H1 (cell line): ENCODE results near the gene IMPDH1. TPM values are rescaled to one million over a fixed set of nuclear protein-coding genes. Genes with fewer than 3 reads are reported as not detected.

Experiments
- CTCF ChIA-PET: fragments of 300-600 bp; sonication (Branson Sonifier 250); formaldehyde crosslinking; loops from one replicate; lab custom pipeline; 2021; ENCODE audit not compliant: partially characterized antibody; lab: Charles Lee
- POLR2A ChIA-PET: fragments of 300-600 bp; sonication (Branson Sonifier 250); formaldehyde crosslinking; loops from one replicate; lab custom pipeline; 2021; ENCODE audit warnings: inconsistent platforms; ENCODE audit not compliant: partially characterized antibody; lab: Charles Lee
- DNase-seq, 2 experiments: peaks; one replicate each; pipeline versions ENCODE4 v3.0.0 to v3.0.0-alpha.2; 2010 to 2022; ENCODE audit warnings: low spot score in 2 of 2, low read depth in 1 of 2, mixed read lengths in 1 of 2
- FAIRE-seq: peaks from 2 replicates; lab custom pipeline; 2011; peaks lifted over from hg19 to GRCh38; lab: Jason Lieb, UNC
- H2AFZ ChIP-seq: 2 replicates; pipeline ENCODE4 v1.8.1; 2012; ENCODE audit warnings: low read length, inconsistent platforms
- H2AK5ac ChIP-seq: 2 replicates; pipeline ENCODE4 v1.6.1; 2013; ENCODE audit warnings: low read depth, low read length
- H2BK120ac ChIP-seq: replicated peaks from 2 replicates; pipeline ENCODE3; 2013; ENCODE audit warnings: low read depth, low read length, inconsistent platforms
- H2BK12ac ChIP-seq: 2 replicates; pipeline ENCODE4 v1.6.1; 2013; ENCODE audit warnings: low read depth, low read length
- H2BK15ac ChIP-seq: 2 replicates; pipeline ENCODE4 v1.6.1; 2013; ENCODE audit warnings: low read length
- H2BK20ac ChIP-seq: 2 replicates; pipeline ENCODE4 v1.6.1; 2013; ENCODE audit warnings: low read length
- H2BK5ac ChIP-seq: 2 replicates; pipeline ENCODE4 v1.6.1; 2013; ENCODE audit warnings: low read depth, low read length
- H3K14ac ChIP-seq: 2 replicates; pipeline ENCODE4 v1.6.1; 2013; ENCODE audit warnings: inconsistent platforms; ENCODE audit not compliant: insufficient read length
- H3K18ac ChIP-seq: 2 replicates; pipeline ENCODE4 v1.6.1; 2013; ENCODE audit warnings: low read length; ENCODE audit errors: extremely low read depth
- H3K23ac ChIP-seq: 2 replicates; pipeline ENCODE4 v1.6.1; 2013; ENCODE audit warnings: inconsistent platforms; ENCODE audit not compliant: insufficient read length
- H3K23me2 ChIP-seq: 2 replicates; pipeline ENCODE4 v1.6.1; 2013; ENCODE audit warnings: low read depth, low read length
- H3K27ac ChIP-seq: 2 replicates; pipeline ENCODE4 v1.6.1; 2011; ENCODE audit warnings: low read depth, low read length, inconsistent platforms
- H3K27me3 ChIP-seq, 4 experiments: replicated peaks in 1 of 4; 1 replicate in 1 of 4; 2 replicates in 3 of 4; pipeline versions ENCODE4 v1.6.1 to v1.8.1; 2011 to 2013; ENCODE audit warnings: low read length in 3 of 4, mild to moderate bottlenecking in 3 of 4, inconsistent platforms in 2 of 4, mixed read lengths in 2 of 4, moderate library complexity in 1 of 4; ENCODE audit not compliant: control insufficient read depth in 3 of 4, insufficient read depth in 3 of 4; ENCODE audit errors: extremely low read depth in 1 of 4
- H3K36me3 ChIP-seq, 4 experiments: 2 replicates each; pipeline versions ENCODE4 v1.6.1 to v1.8.1; 2011 to 2013; ENCODE audit warnings: mild to moderate bottlenecking in 4 of 4, low read length in 3 of 4, moderate library complexity in 2 of 4, control low read depth in 1 of 4, inconsistent platforms in 1 of 4; ENCODE audit not compliant: insufficient read depth in 4 of 4, control insufficient read depth in 2 of 4
- H3K4ac ChIP-seq: replicated peaks from 2 replicates; pipeline ENCODE3; 2013; ENCODE audit warnings: low read length, low read depth, mixed read lengths, inconsistent platforms; ENCODE audit not compliant: insufficient read length
- H3K4me1 ChIP-seq, 4 experiments: replicated peaks in 1 of 4; 1 replicate in 1 of 4; 2 replicates in 3 of 4; pipeline versions ENCODE4 v1.6.1 to v1.8.1; 2011 to 2013; ENCODE audit warnings: low read length in 3 of 4, inconsistent platforms in 2 of 4, mixed read lengths in 1 of 4; ENCODE audit not compliant: insufficient read depth in 4 of 4, control insufficient read depth in 3 of 4
- H3K4me2 ChIP-seq, 2 experiments: 2 replicates each; pipeline versions ENCODE4 v1.6.1 to v1.8.1; 2011 to 2013; ENCODE audit warnings: low read depth in 2 of 2, low read length in 2 of 2, control low read depth in 1 of 2, inconsistent platforms in 1 of 2, mild to moderate bottlenecking in 1 of 2; ENCODE audit not compliant: insufficient read depth in 1 of 2
- H3K4me3 ChIP-seq, 4 experiments: fragments of 200-600, 300-600 bp in 1 of 4; sonication (generic), shearing (Covaris generic), sonication (Bioruptor Twin) in 1 of 4; 2 replicates each; pipeline versions ENCODE4 v1.5.1 to v1.8.1; 2011 to 2016; ENCODE audit warnings: low read length in 4 of 4, low read depth in 3 of 4, control low read depth in 2 of 4, inconsistent platforms in 2 of 4, mild to moderate bottlenecking in 2 of 4, mixed read lengths in 1 of 4, moderate library complexity in 1 of 4; ENCODE audit not compliant: insufficient read depth in 2 of 4; ENCODE audit errors: extremely low read depth in 1 of 4
- H3K56ac ChIP-seq: replicated peaks from 2 replicates; pipeline ENCODE3; 2013; ENCODE audit warnings: low read depth, mild to moderate bottlenecking, mixed read lengths, low read length, inconsistent platforms; ENCODE audit not compliant: insufficient read length
- H3K79me1 ChIP-seq: 2 replicates; pipeline ENCODE4 v1.6.1; 2013; ENCODE audit warnings: low read depth, low read length, control low read depth
- H3K79me2 ChIP-seq, 2 experiments: 2 replicates each; pipeline versions ENCODE4 v1.6.1 to v1.8.1; 2012 to 2013; ENCODE audit warnings: low read length in 2 of 2, mild to moderate bottlenecking in 2 of 2, inconsistent platforms in 1 of 2; ENCODE audit not compliant: insufficient read depth in 2 of 2, control insufficient read depth in 1 of 2
- H3K9ac ChIP-seq, 4 experiments: replicated peaks in 1 of 4; 1 replicate in 1 of 4; 2 replicates in 3 of 4; pipeline versions ENCODE4 v1.6.1 to v1.8.1; 2011 to 2013; ENCODE audit warnings: low read depth in 3 of 4, low read length in 3 of 4, control low read depth in 2 of 4, mild to moderate bottlenecking in 2 of 4, moderate library complexity in 2 of 4, inconsistent platforms in 1 of 4; ENCODE audit errors: extremely low read depth in 1 of 4
- H3K9me3 ChIP-seq, 2 experiments: 2 replicates each; pipeline versions ENCODE4 v1.6.1 to v1.8.1; 2012 to 2013; ENCODE audit warnings: mild to moderate bottlenecking in 2 of 2, moderate library complexity in 2 of 2, control low read depth in 1 of 2, inconsistent platforms in 1 of 2, low read depth in 1 of 2, low read length in 1 of 2, mixed read lengths in 1 of 2; ENCODE audit not compliant: insufficient read depth in 2 of 2
- H4K20me1 ChIP-seq, 2 experiments: replicated peaks in 1 of 2; 2 replicates each; pipeline versions ENCODE3 to v1.8.1; 2011 to 2013; ENCODE audit warnings: inconsistent platforms in 2 of 2, low read length in 2 of 2, mild to moderate bottlenecking in 1 of 2; ENCODE audit not compliant: insufficient read depth in 2 of 2, control insufficient read depth in 1 of 2
- H4K5ac ChIP-seq: 2 replicates; pipeline ENCODE4 v1.6.1; 2013; ENCODE audit warnings: low read length, low read depth, mixed read lengths, inconsistent platforms; ENCODE audit not compliant: insufficient read length
- H4K8ac ChIP-seq: 2 replicates; pipeline ENCODE4 v1.8.0; 2013; ENCODE audit warnings: mild to moderate bottlenecking, moderate library complexity, low read length, inconsistent platforms; ENCODE audit not compliant: insufficient read depth; ENCODE audit errors: extremely low read depth
- H4K91ac ChIP-seq: replicated peaks from 2 replicates; pipeline ENCODE3; 2013; ENCODE audit warnings: low read length, mixed read lengths, inconsistent platforms; ENCODE audit not compliant: insufficient read length
- ATF2 ChIP-seq: IDR thresholded peaks from 2 replicates; pipeline ENCODE4 v1.6.1; 2012; ENCODE audit warnings: low read length, inconsistent platforms
- CHD1 ChIP-seq: IDR thresholded peaks from 2 replicates; pipeline ENCODE4 v1.6.1; 2012; ENCODE audit warnings: low read depth, low read length, improper control_type of control experiment
- CHD2 ChIP-seq: IDR thresholded peaks from 2 replicates; pipeline ENCODE4 v1.6.1; 2012; ENCODE audit warnings: low read length, improper control_type of control experiment
- EP300 ChIP-seq, 2 experiments: IDR thresholded peaks; 1 replicate in 1 of 2; 2 replicates in 1 of 2; pipeline ENCODE4 v1.6.1; 2011 to 2012; ENCODE audit warnings: low read depth in 2 of 2, low read length in 2 of 2, mild to moderate bottlenecking in 2 of 2, borderline replicate concordance in 1 of 2, inconsistent platforms in 1 of 2, moderate library complexity in 1 of 2
- GTF2F1 ChIP-seq: IDR thresholded peaks from 2 replicates; pipeline ENCODE4 v1.6.1; 2012; ENCODE audit warnings: low read depth, low read length, improper control_type of control experiment, borderline replicate concordance
- JUN ChIP-seq: IDR thresholded peaks from 2 replicates; pipeline ENCODE4 v1.6.1; 2011; ENCODE audit warnings: low read depth, mild to moderate bottlenecking, improper control_type of control experiment, low read length
- KDM4A ChIP-seq: IDR thresholded peaks from one replicate; pipeline ENCODE4 v1.7.1; 2012; ENCODE audit warnings: low read depth, mild to moderate bottlenecking, moderate library complexity, low read length, inconsistent platforms; ENCODE audit not compliant: severe bottlenecking
- POU5F1 ChIP-seq: IDR thresholded peaks from 2 replicates; pipeline ENCODE4 v1.6.1; 2011; ENCODE audit warnings: low read depth, mild to moderate bottlenecking, low read length, moderate library complexity
- RFX5 ChIP-seq: IDR thresholded peaks from 2 replicates; pipeline ENCODE4 v1.6.1; 2011; ENCODE audit warnings: low read depth, low read length, improper control_type of control experiment, borderline replicate concordance
- SP2 ChIP-seq: IDR thresholded peaks from 2 replicates; pipeline ENCODE4 v1.6.1; 2012; ENCODE audit warnings: mild to moderate bottlenecking, low read length, inconsistent platforms
- TAF1 ChIP-seq: IDR thresholded peaks from 2 replicates; pipeline ENCODE4 v1.6.1; 2011; ENCODE audit warnings: mild to moderate bottlenecking, low read depth, low read length
- TCF12 ChIP-seq: IDR thresholded peaks from 2 replicates; pipeline ENCODE4 v1.6.1; 2011; ENCODE audit warnings: low read depth, mild to moderate bottlenecking, low read length
- WGBS, 2 experiments: shearing (Covaris generic) in 1 of 2; methylation state at CpG; one replicate each; pipeline versions ENCODE4 v1.1.6 to v1.1.7; 2013 to 2015; ENCODE audit warnings: low lambda C conversion rate in 2 of 2, mixed read lengths in 2 of 2, inconsistent platforms in 1 of 2, low coverage in 1 of 2, missing lambda C conversion rate in 1 of 2; ENCODE audit not compliant: insufficient replicate concordance in 2 of 2, insufficient coverage in 1 of 2, insufficient read length in 1 of 2; ENCODE audit errors: extremely low coverage in 1 of 2, missing lambda C conversion rate in 1 of 2; 5-methylcytosine and 5-hydroxymethylcytosine counted together
- polyA plus RNA-seq, 7 experiments: library from polyadenylated mRNA; depleted of rRNA in 3 of 7; stranded (reverse) in 5 of 7; unstranded in 2 of 7; fragments of >200 nt in 5 of 7; fragments of 200-250 nt in 2 of 7; gene quantifications; 1 replicate in 5 of 7; 2 replicates in 1 of 7; 4 replicates in 1 of 7; pipeline versions ENCODE4 v1.2.1 to v1.2.3, GENCODE V29; 2011 to 2013; ENCODE audit warnings: missing spikeins in 2 of 7, mixed read lengths in 2 of 7
- total RNA-seq: library from RNA; stranded (reverse); fragmentation: NEBNext Ultra II Directional; extraction: Animal tissue kit (Norgen Biotek cat#: 25700); gene quantifications from 2 replicates; pipeline ENCODE4 v1.2.1, GENCODE V29; 2021

The IMPDH1 gene
- total and polyA plus RNA-seq, 2 of the 8 experiments (the other 6 are each of a cell fraction or from before 2014, with no cell fraction given), result 45.8 TPM

- Histone ChIP-seq H3K4me2 (no peak overlapping the region), H3K4ac (no peak overlapping the region), H4K5ac (no peak overlapping the region), H3K36me3 (peaks cover 0 to 3% (median 2%) of the 10 kb centered on the region in 4 experiments; a peak in 4 of 8 replicates), H2BK5ac (no peak overlapping the region), H3K4me1 (no peaks in the 10 kb centered on the region), H2AFZ (no peak overlapping the region), H3K79me2 (no peaks in the 10 kb centered on the region), H3K18ac (no peak overlapping the region), H3K23me2 (no peaks in the 10 kb centered on the region), H2BK15ac (no peak overlapping the region), H3K27ac (no peak overlapping the region), H3K79me1 (no peaks in the 10 kb centered on the region), H2BK120ac (no peak overlapping the region), H4K8ac (no peak overlapping the region), H3K9ac (no peak overlapping the region), H3K14ac (no peak overlapping the region), H4K91ac (no peak overlapping the region), H2AK5ac (no peak overlapping the region), H3K4me3 (no peak overlapping the region), H2BK12ac (no peak overlapping the region), H3K9me3 (no peaks in the 10 kb centered on the region), H4K20me1 (no peaks in the 10 kb centered on the region), H2BK20ac (no peak overlapping the region), H3K23ac (no peak overlapping the region), H3K27me3 (no peaks in the 10 kb centered on the region; a peak in 1 of 7 replicates), H3K56ac (no peak overlapping the region)
- WGBS, 2 experiments, result 72% methylated on average over 6 of the region's 6 CpGs; no CpG with 5 or more reads in 1 of the 2 experiments
- CTCF ChIA-PET, result interaction anchor here (1.1 to 24.8 kb wide), 16 partner anchors 11 to 301 kb away, joined by 3 to 348 read pairs (median 8); partner anchors contain the start of genes IMPDH1 and RBM28
- POLR2A ChIA-PET, result interaction anchor here (1.7 kb wide), 1 partner anchor 17 kb away, joined by 4 read pairs; no protein-coding TSS in a partner anchor
- no peak for TF ChIP-seq POU5F1
- no peak for TF ChIP-seq RFX5
- TF ChIP-seq EP300 (IDR thresholded peaks at IDR 0.05; ENCODE audit: borderline replicate concordance in 1 of 2, low read depth in 2 of 2, low read length in 2 of 2), result no peak
- TF ChIP-seq TCF12, result no peak
- TF ChIP-seq ATF2, result no peak
- no peak for TF ChIP-seq CHD2
- TF ChIP-seq TAF1, result no peak
- TF ChIP-seq JUN, result no peak
- TF ChIP-seq GTF2F1, result no peak
- no peak for TF ChIP-seq CHD1
- TF ChIP-seq KDM4A, result no peak
- no peak for TF ChIP-seq SP2
- FAIRE-seq (no peak), DNase-seq (no peak)
These were observed 11.0 kb downstream of the IMPDH1 start for GRCh38 chr7:128398841-128399135.
